GM21360 (cell line): ENCODE results near the gene ARL15.
"Not testable (repeated sequence)": the region's sequence is repeated elsewhere in the genome, so short reads cannot be mapped to it uniquely, and the experiment has no call there.

Experiments used
- ATAC-seq: cut with Tn5 transposase; IDR thresholded peaks from one replicate; pipeline ENCODE4 v1.9.1; 2021; ENCODE audit warnings: mild to moderate bottlenecking, moderate library complexity; ENCODE audit not compliant: unreplicated experiment

ARL15 gene

GRCh38 chr5:54000011-54000410, 310.4 kb downstream of the ARL15 start:
- ATAC-seq = no peak

GRCh38 chr5:53997736-53998627, 312.4 kb downstream of the ARL15 start:
- ATAC-seq = no peak

- no peak for ATAC-seq
Observed at GRCh38 chr5:53996008-53996407, 314.4 kb downstream of the ARL15 start.

GRCh38 chr5:53994148-53994547, 316.2 kb downstream of the ARL15 start:
- ATAC-seq = no peak

- ATAC-seq = no peak
Observed at GRCh38 chr5:53991942-53992341, 318.4 kb downstream of the ARL15 start.

DNA sequence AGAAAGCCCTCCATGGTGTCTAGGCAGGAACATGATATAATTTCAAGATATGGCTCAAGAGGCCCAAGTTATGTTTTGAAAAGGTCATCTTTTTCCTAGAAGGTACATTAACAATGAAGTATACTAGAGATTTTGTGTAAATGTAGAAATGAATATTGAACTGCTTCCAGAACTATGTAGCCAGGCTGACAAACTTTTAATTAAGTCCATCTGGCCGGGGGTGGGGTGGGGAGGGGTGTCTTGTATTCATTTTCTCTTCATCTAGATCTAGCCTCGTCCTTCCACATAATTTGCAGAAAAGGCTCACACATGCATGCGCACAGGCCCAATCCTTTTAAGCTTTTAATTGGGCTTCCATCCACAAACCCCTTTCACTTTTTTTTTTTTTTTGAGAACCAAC, 323.3 kb downstream of the ARL15 start:
- ATAC-seq = no peak

DNA sequence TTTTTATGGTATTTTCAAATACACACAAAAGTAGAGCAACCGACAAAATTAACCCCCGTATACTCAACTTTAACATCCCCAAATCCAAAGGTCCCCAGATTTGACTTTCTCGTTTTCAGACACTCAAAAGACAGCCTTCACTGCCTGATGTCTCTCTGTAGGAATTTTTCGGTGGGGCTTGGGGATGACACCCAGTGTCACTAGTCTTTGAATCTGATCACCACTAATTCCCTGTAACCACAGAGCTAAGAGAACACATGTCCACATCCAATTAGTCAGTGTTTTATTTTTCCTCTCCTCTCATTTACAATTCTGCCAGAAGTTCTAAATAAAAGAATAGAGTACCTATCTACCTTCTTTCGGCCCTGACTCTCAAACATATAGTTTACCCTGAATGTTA, 324.6 kb downstream of the ARL15 start:
- no peak for ATAC-seq

- ATAC-seq = no peak
Observed at GRCh38 chr5:53984971-53985370, 325.4 kb downstream of the ARL15 start.

- no peak for ATAC-seq
Observed at GRCh38 chr5:53983568-53984460, 326.6 kb downstream of the ARL15 start.

GRCh38 chr5:53982319-53982718, 328.1 kb downstream of the ARL15 start:
- not testable (repeated sequence) for ATAC-seq

- no peak for ATAC-seq
Observed at GRCh38 chr5:53980061-53980460, 330.3 kb downstream of the ARL15 start.

DNA sequence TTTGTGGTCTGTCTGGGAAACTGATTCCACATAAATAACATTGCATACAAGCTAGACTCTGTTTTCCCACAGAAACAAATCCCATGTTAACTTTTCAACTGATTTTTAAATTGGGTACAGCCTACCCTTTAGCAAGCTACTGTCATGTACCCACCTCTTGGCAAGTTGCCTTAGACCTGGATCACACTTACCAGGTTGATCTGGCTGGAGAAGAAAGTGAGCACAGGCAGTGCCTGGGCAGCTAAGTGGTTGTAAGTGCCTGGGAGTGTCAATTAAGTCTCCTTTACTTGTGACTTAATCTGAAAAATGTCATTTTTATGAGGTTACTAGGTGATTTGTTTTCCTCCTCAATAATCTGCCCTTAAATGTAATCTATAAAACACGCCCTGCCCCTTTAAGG, 336.4 kb downstream of the ARL15 start:
- no peak for ATAC-seq

DNA sequence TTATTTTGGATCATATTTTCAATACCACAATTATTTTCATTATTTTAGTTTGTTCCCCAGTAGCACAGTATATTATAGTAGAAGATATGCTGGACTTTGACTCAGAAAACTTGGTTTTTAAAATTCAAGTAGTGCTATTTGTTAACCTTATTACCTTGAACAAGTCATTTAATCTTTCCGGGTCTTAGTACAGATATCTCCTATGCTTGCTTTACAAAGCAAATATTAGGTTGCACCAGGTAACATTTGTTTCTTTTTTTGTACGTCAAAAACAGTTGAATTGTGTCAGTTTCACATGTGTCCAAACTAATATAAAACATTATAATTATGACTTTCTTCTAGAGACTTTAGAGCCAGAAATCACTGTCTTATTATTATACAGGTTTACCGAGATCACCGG, 338.1 kb downstream of the ARL15 start:
- ATAC-seq = no peak

DNA sequence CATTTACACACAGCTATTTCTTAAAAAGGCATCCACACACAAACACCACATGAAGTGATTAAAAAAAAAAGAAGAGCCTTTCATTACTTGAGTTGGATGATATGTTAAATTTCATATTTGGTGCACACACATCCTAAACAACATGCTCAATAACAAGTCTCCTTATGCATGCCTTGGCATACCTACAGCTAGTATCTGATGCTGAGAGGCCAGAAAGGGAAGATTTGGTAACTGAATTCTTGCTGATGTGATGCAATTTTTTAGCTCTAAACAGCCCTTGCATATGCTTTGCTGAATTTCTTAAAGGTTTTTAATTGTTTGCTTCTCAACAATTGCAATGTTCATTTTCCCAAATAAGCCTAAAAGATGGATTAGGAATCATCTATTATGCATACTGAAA, 338.8 kb downstream of the ARL15 start:
- no peak for ATAC-seq

DNA sequence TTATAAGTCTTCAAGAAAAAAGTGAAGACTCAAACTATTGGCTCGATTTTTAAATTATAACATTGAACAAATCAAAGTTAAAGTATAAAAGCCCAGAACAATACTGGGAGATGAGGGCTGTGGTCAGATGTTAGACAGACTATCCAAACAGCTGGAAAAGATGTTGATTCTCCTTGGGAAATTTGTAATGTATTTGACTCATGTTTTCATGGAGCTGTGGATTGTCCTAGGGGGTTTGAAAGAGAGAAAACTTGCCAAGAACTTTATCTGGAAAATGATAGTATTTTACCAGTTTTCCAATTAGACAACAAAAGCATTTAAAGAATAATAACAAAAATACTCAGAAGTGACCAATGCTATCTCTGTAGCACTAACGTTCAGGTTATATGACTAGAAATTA, 339.2 kb downstream of the ARL15 start:
- ATAC-seq = no peak

DNA sequence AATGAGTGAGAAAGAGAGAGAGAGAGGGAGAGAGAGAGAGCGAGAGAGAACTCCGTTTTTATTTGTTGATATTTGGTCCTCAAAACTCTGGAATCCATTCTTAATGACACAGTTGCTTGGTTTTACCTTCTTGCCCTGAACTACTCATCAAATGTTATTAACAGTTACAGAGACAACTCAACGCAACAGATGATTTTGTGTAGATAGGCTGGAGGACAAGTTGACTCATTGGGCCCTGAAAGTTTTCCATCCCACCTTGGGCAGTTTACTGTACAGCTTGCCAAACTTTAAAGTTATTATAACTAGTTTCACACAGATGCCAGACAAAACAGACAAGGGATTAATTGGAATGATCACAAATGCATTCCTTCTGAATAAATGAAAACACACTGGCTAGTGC, 339.9 kb downstream of the ARL15 start:
- ATAC-seq = no peak

DNA sequence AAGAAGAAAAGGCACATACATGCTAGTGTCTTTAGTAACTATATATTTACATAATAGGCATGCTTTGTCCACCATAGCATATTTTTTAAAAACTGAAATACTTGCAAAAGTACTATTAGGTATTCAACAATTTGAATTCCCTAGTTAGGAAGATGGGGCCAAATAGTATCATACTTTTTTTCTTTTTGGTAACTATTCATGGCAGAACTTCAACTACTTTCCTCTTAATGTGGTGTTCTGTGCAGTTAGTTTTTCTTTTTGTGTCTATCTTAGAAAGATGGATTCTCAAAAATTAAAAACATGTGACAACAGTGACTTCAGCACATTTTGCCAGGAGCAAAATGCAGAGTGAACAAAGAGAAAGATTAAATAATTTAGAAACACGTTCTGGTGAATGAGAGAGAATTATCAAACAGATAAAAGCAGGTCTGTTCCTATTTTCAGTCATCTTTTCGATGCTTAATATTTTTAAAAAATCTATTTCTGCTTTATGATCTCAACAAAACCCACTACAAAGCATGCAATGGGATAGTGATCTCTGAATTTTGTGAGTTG, 341.1 kb downstream of the ARL15 start:
- ATAC-seq = no peak

DNA sequence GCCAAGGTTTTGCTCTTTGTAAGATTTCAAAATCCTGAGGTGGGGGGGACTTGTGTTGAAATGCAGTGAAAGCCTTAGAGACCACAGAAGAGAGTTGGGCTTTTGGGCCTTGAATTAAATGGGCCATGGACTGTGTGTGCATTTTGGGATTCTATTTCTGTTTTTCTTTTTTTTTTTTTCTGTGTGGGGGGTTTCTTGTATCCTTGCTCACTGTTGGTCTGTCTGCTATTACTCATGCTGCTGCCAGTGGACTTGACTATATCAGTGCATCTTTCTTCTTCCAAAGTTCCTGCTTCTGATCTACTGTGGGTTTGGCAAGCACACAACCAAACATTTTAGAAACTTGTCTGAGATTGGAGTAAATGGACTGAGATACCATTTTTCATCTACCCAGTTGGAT, 344.9 kb downstream of the ARL15 start:
- ATAC-seq = no peak

GRCh38 chr5:53963958-53964357, 346.4 kb downstream of the ARL15 start:
- no peak for ATAC-seq

- no peak for ATAC-seq
Observed at GRCh38 chr5:53962306-53962705, 348.1 kb downstream of the ARL15 start.

- no peak for ATAC-seq
Observed at GRCh38 chr5:53956632-53957031, 353.7 kb downstream of the ARL15 start.

- ATAC-seq = no peak
Observed at GRCh38 chr5:53956196-53956595, 354.2 kb downstream of the ARL15 start.
